Body of pancreas (tissue), 4 donors: ENCODE data around the gene TCF7L1.

Source experiments
- CTCF ChIP-seq, 7 experiments: fragments of 450-650 bp in 4 of 7; fragments of 200-600 bp in 3 of 7; sonication (generic) in 3 of 7; IDR thresholded peaks; one replicate each; pipeline ENCODE4 v1.5.1; 2016 to 2019; ENCODE audit warnings: antibody characterized with exemption in 7 of 7
- POLR2A ChIP-seq, 3 donors: fragments of 450-650 bp; IDR thresholded peaks; one replicate each; pipeline ENCODE4 v1.6.1; 2016; ENCODE audit warnings: antibody characterized with exemption in 3 of 3, mild to moderate bottlenecking in 2 of 3

- TF ChIP-seq CTCF (IDR thresholded peaks at IDR 0.05) (no peak), POLR2A (IDR thresholded peaks at IDR 0.05) (no peak)
These were observed 193.4 kb downstream of the TCF7L1 start for GRCh38 chr2:85326406-85327159.
